B cell (primary cell): ENCODE data around the gene PXMP2.

Experiments used
- EZH2 ChIP-seq: IDR thresholded peaks from 2 replicates; pipeline ENCODE4 v1.6.1; 2012; ENCODE audit warnings: borderline replicate concordance, low read depth, mild to moderate bottlenecking, moderate library complexity, low read length; ENCODE audit not compliant: insufficient read depth, poor library complexity, severe bottlenecking
- TF ChIP-seq, protein P1 (sequence below): fragments of 200-600 bp; IDR thresholded peaks from one replicate; pipeline ENCODE4 v1.8.0; 2022; ENCODE audit warnings: antibody characterized with exemption, mild to moderate bottlenecking

DNA sequence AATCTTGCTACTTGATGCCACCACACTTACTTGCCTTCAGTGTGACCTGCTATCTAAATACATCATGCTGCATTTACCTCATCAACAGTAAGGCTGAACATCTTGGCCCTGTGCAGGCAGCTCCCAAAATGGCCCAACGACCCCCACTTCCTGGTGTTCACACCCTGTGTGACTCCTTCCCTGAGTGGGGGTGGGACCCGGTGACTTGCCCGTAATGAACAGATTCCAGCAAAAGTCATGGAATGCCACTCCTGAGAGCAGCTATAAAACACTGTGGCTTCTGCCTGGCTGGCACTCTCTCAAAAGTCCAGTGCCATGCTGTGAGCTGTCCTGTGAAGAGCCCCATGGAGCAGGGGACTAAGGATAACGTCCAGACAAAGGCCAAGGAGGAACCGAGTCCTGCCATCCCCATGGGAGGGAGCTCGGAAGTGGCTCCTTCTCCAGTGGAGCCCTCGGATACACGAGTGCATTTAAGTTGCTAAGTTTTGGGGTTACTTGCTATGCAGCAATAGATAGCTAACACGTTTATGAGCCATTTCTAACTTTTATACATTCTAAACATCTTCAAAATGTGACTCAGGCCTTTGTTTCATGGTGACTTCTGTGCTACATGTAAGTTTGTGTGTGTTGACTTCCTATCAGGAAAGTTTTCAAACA, 35.8 kb upstream of the PXMP2 start:
- TF ChIP-seq, protein P1, sequence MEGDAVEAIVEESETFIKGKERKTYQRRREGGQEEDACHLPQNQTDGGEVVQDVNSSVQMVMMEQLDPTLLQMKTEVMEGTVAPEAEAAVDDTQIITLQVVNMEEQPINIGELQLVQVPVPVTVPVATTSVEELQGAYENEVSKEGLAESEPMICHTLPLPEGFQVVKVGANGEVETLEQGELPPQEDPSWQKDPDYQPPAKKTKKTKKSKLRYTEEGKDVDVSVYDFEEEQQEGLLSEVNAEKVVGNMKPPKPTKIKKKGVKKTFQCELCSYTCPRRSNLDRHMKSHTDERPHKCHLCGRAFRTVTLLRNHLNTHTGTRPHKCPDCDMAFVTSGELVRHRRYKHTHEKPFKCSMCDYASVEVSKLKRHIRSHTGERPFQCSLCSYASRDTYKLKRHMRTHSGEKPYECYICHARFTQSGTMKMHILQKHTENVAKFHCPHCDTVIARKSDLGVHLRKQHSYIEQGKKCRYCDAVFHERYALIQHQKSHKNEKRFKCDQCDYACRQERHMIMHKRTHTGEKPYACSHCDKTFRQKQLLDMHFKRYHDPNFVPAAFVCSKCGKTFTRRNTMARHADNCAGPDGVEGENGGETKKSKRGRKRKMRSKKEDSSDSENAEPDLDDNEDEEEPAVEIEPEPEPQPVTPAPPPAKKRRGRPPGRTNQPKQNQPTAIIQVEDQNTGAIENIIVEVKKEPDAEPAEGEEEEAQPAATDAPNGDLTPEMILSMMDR: no peak
- no peak for TF ChIP-seq EZH2
